ENCODE data around the gene PSMD3. TPM values are rescaled to one million over a fixed set of nuclear protein-coding genes. Genes with fewer than 3 reads are reported as not detected.
A peak's percentile ranks its signal among the peaks of the same experiment; 100 is the strongest.

PSMD3 gene
- 10 to 100 TPM; 88.4 to 94.9 TPM for total RNA-seq

- peaks cover 37% of the 10 kb centered on the region for H3K4me1 Mint-ChIP-seq
- peaks cover 20% of the 10 kb centered on the region for H3K36me3 Mint-ChIP-seq (ENCODE audit: low read depth)
- peaks cover 10% of the 10 kb centered on the region for H3K27me3 Mint-ChIP-seq
- no peaks in the 10 kb centered on the region for H3K9me3 Mint-ChIP-seq
- peak; percentile 99 for DNase-seq
- H3K4me3 Mint-ChIP-seq: peak within 1 kb of the TSS; percentile 94
- H3K27ac Mint-ChIP-seq: peak within 1 kb of the TSS; percentile 91
- CTCF ChIA-PET: interaction anchor here (0.6 to 3.9 kb wide), 27 partner anchors 11 to 358 kb away, joined by 3 to 35 read pairs (median 4); partner anchors contain the start of genes CDC6, GSDMA, MED24 and MIEN1
- POLR2A ChIA-PET: interaction anchor here (0.6 to 1.0 kb wide), 6 partner anchors 19 to 1175 kb away, joined by 3 to 6 read pairs (median 4); no protein-coding TSS in a partner anchor
These were observed at the start of gene PSMD3 for GRCh38 chr17:39980351-39981206. PSMD3 (plus strand) TSS chr17:39980807; CDS start chr17:39980971, 164 bp downstream.

DNA sequence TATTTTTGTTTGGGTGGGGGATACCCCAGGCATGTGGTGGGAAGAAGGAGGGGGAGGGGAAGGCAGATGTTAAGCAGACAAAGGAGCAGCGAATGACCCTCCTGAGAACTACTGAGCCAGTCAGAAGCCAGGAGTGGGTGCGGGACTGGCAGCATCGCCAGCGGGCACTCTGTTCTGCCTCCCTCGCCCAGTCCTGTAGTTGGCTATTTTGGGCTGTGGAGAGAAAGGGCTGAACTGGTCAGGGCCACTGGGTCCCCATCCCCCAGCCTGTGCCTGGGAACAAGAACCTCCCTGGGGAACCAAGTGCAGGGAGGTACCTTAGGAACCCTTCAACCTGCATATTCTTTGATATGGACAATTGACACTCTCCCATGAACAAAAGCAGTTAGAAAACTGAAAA lies 46.7 kb upstream of the PSMD3 start:
- Mint-ChIP-seq H3K27me3 (no peaks in the 10 kb centered on the region), H3K4me1 (peaks cover 11% of the 10 kb centered on the region), H3K27ac (no peak overlapping the region), H3K36me3 (ENCODE audit: low read depth) (no peaks in the 10 kb centered on the region), H3K9me3 (no peaks in the 10 kb centered on the region), H3K4me3 (no peak overlapping the region)
- DNase-seq: no peak
- POLR2A ChIA-PET: no interaction called here
- CTCF ChIA-PET: no interaction called here

DNA sequence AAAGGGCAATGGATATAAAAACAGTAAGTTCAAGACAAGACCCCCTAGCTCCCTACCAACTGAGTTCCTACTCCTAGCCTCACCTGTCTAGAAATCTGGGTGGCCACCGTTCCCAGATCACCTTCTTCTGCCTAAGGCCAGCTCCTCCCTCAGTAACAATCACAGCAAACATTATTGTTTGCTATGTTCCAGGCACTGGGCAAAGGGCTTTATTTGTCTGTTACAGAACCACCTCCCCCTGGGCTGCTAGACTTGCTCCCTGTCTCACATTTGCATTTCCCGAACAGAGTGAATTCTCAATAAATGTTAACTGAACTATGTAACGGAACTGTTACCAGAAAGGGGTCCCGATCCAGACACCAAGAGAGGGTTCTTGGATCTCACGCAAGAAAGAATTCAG lies 46.3 kb upstream of the PSMD3 start:
- no peaks in the 10 kb centered on the region for H3K9me3 Mint-ChIP-seq
- ChIA-PET CTCF (no interaction called here), POLR2A (no interaction called here)
- no peak overlapping the region for H3K4me3 Mint-ChIP-seq
- no peaks in the 10 kb centered on the region for H3K36me3 Mint-ChIP-seq (ENCODE audit: low read depth)
- peaks cover 11% of the 10 kb centered on the region for H3K4me1 Mint-ChIP-seq
- H3K27me3 Mint-ChIP-seq: no peaks in the 10 kb centered on the region
- no peak overlapping the region for H3K27ac Mint-ChIP-seq
- no peak for DNase-seq

DNA sequence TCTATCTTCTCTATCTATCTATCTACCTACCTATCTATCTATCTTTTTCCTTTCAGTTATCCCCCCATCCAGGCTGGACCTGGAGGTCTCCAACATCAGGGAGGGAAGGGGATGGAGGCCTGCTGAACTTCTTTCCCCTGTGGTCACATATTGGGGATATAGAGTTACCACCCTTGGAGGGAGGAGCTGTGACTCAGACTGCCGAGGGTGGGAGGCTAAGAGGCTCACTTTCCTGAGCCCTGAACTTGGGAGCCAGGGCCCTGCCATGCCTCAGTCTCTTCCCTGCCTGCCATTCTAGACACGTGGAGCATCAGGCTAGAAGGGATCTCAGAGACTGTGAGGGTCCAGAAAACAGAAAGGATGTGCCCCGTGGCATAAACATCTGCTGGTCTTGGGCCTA lies 44.7 kb upstream of the PSMD3 start:
- no peaks in the 10 kb centered on the region for H3K9me3 Mint-ChIP-seq
- peaks cover 17% of the 10 kb centered on the region for H3K4me1 Mint-ChIP-seq
- POLR2A ChIA-PET: no interaction called here
- H3K27me3 Mint-ChIP-seq: no peaks in the 10 kb centered on the region
- CTCF ChIA-PET: no interaction called here
- no peak for DNase-seq
- no peaks in the 10 kb centered on the region for H3K36me3 Mint-ChIP-seq (ENCODE audit: low read depth)
- no peak overlapping the region for H3K4me3 Mint-ChIP-seq
- no peak overlapping the region for H3K27ac Mint-ChIP-seq

DNA sequence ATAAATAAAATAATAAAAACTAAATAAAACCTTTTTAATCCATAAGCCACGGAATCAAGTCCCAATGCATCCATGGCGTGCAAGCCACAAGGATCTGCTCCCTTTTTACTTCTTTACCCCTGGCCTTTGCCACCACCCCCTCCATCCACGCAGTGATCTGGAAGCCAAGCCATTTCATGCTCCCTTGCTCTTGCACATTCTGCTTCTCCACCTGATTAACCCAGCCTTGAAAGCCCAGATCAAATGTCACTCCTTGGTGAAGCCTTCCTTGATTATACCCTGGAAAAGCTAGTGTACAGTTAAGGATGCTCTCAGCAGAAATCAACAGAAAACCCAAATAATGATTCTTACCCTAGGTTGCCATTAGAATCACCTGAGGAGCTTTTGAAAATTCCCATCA lies 43.2 kb upstream of the PSMD3 start:
- CTCF ChIA-PET: interaction anchor here (1.1 to 1.9 kb wide), 3 partner anchors 9 to 14 kb away, joined by 3 to 5 read pairs (median 4); no protein-coding TSS in a partner anchor

DNA sequence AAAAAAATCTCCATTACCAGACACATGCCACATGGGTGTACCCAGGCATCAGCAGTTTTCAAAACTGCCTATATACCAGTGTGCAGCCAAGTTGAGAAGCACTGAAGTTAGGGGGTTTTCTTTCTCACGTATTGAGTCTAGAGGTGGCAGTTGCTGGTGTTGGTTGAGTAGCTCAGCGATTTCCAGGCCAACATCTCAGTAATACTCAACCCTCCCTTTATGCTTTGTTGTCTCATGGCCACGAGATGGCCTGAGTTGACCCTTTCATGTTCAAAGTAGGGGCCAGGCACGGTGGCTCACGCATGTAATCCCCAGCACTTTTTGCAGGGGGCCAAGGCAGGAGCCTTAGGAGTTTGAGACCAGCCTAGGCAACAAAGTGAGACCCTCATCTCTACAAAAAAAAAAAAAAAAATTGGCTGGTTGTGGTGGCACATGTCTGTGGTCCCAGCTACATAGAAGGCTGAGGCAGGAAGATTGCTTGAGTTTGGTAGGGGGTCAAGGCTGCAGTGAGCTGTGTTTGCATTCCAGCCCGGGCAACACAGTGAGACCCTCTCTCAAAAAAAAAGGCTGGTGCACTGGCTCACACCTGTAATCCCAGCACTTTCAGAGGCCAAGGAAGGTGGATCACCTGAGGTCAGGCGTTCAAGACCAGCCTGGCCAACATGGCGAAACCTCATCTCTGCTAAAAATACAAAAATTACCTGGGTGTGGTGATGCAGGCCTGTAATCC lies 42.3 kb upstream of the PSMD3 start:
- H3K4me1 Mint-ChIP-seq: peaks cover 19% of the 10 kb centered on the region
- no peak overlapping the region for H3K4me3 Mint-ChIP-seq
- no peak for DNase-seq
- H3K36me3 Mint-ChIP-seq (ENCODE audit: low read depth): no peaks in the 10 kb centered on the region
- CTCF ChIA-PET: interaction anchor here (0.8 to 1.9 kb wide), 4 partner anchors 10 to 24 kb away, joined by 3 to 5 read pairs (median 4); no protein-coding TSS in a partner anchor
- no peaks in the 10 kb centered on the region for H3K27me3 Mint-ChIP-seq
- no peak overlapping the region for H3K27ac Mint-ChIP-seq
- POLR2A ChIA-PET: no interaction called here
- no peaks in the 10 kb centered on the region for H3K9me3 Mint-ChIP-seq

More for the DNA sequence above, 43.2 kb upstream of the PSMD3 start:
- Mint-ChIP-seq H3K27me3 (no peaks in the 10 kb centered on the region), H3K4me1 (peaks cover 20% of the 10 kb centered on the region), H3K4me3 (no peak overlapping the region), H3K9me3 (no peaks in the 10 kb centered on the region), H3K27ac (no peak overlapping the region), H3K36me3 (ENCODE audit: low read depth) (no peaks in the 10 kb centered on the region)
- POLR2A ChIA-PET: no interaction called here
- DNase-seq: no peak

- ChIA-PET CTCF (interaction anchor here (0.7 to 1.3 kb wide), 3 partner anchors 26 to 316 kb away, joined by 3 to 6 read pairs (median 4); partner anchors contain the start of gene PSMD3), POLR2A (no interaction called here)
- H3K4me3 Mint-ChIP-seq: no peak overlapping the region
- peaks cover 19% of the 10 kb centered on the region for H3K4me1 Mint-ChIP-seq
- no peaks in the 10 kb centered on the region for H3K9me3 Mint-ChIP-seq
- peak overlapping the region; percentile 11 for H3K27ac Mint-ChIP-seq
- DNase-seq: no peak
- H3K36me3 Mint-ChIP-seq (ENCODE audit: low read depth): no peaks in the 10 kb centered on the region
- no peaks in the 10 kb centered on the region for H3K27me3 Mint-ChIP-seq
These were observed 41.5 kb upstream of the PSMD3 start for GRCh38 chr17:39939106-39939505.

- Mint-ChIP-seq H3K4me3 (no peak overlapping the region), H3K36me3 (ENCODE audit: low read depth) (no peaks in the 10 kb centered on the region), H3K9me3 (no peaks in the 10 kb centered on the region), H3K4me1 (peaks cover 19% of the 10 kb centered on the region), H3K27me3 (no peaks in the 10 kb centered on the region), H3K27ac (peak overlapping the region; percentile 52)
- peak; percentile 58 for DNase-seq
- POLR2A ChIA-PET: no interaction called here
- CTCF ChIA-PET: interaction anchor here (0.6 to 1.6 kb wide), 5 partner anchors 10 to 317 kb away, joined by 3 to 6 read pairs (median 4); partner anchors contain the start of gene PSMD3
These were observed 40.8 kb upstream of the PSMD3 start for GRCh38 chr17:39939588-39940419.

- CTCF ChIA-PET: no interaction called here
- H3K27ac Mint-ChIP-seq: no peak overlapping the region
- no peak for DNase-seq
- POLR2A ChIA-PET: no interaction called here
- H3K4me3 Mint-ChIP-seq: no peak overlapping the region
- H3K27me3 Mint-ChIP-seq: no peaks in the 10 kb centered on the region
- H3K4me1 Mint-ChIP-seq: peaks cover 35% of the 10 kb centered on the region
- no peaks in the 10 kb centered on the region for H3K9me3 Mint-ChIP-seq
- no peaks in the 10 kb centered on the region for H3K36me3 Mint-ChIP-seq (ENCODE audit: low read depth)
These were observed 36.8 kb upstream of the PSMD3 start for GRCh38 chr17:39943702-39944392.

- no peak overlapping the region for H3K4me3 Mint-ChIP-seq
- ChIA-PET POLR2A (no interaction called here), CTCF (interaction anchor here (1.4 kb wide), 1 partner anchor 14 kb away, joined by 3 read pairs; no protein-coding TSS in a partner anchor)
- no peaks in the 10 kb centered on the region for H3K27me3 Mint-ChIP-seq
- H3K27ac Mint-ChIP-seq: no peak overlapping the region
- H3K36me3 Mint-ChIP-seq (ENCODE audit: low read depth): no peaks in the 10 kb centered on the region
- peaks cover 33% of the 10 kb centered on the region for H3K4me1 Mint-ChIP-seq
- no peak for DNase-seq
- no peaks in the 10 kb centered on the region for H3K9me3 Mint-ChIP-seq
These were observed 36.3 kb upstream of the PSMD3 start for GRCh38 chr17:39944393-39944711.

DNA sequence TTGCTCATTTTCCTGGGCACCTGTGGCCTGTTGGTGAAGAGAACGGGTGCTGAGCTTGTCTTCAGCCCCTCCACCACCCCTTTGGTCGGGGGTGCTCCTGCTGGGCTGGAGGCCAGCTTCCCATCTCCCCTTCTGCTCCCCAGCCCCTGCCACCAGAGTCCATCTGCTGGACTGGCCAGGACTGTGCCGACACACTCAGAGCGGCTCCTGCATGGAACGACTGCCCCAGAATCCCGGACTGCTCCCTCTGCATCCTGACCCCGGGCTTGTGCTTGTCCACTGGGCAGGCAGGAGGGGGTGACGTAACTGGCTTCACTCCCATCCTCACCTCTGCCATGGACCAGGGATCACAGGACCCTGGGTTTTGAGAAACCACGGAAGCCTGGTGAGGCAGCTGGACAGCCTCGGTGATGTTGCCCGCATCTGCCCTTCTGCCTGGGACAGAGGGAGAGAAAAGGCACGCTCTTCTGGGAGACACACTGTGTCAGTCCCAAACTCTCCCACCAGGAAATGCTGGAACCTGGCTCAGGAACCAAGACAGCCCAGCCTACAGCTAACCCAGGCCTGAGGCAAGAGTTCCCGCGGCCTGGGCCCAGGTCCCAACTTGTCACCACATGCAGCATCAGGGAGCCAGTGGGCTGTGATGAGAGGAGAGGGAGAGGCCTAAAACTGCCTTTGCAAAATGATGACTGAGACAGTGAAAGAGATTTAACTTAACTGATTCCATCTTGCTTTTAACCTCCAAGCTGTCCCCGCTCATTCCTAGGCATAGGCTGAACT lies 33.9 kb upstream of the PSMD3 start:
- ChIA-PET POLR2A (no interaction called here), CTCF (interaction anchor here (0.6 to 1.7 kb wide), 6 partner anchors 12 to 172 kb away, joined by 3 to 9 read pairs (median 4); partner anchors contain the start of gene PSMD3)

More for the DNA sequence above, 33.9 kb upstream of the PSMD3 start:
- no peak for DNase-seq
- Mint-ChIP-seq H3K27me3 (peaks cover 3% of the 10 kb centered on the region), H3K4me3 (no peak overlapping the region), H3K9me3 (no peaks in the 10 kb centered on the region), H3K27ac (peak overlapping the region; percentile 31), H3K36me3 (ENCODE audit: low read depth) (no peaks in the 10 kb centered on the region), H3K4me1 (peaks cover 23% of the 10 kb centered on the region)
